ENCODE results near the gene CHCHD1.

CHCHD1 gene

GRCh38 chr10:73796766-73797165 is 14.9 kb downstream of the CHCHD1 start:
- Histone ChIP-seq H2AFZ (ENCODE audit: low read length) (no peak overlapping the region), H3K4me2 (ENCODE audit: low read depth, low read length) (no peak overlapping the region), H3F3A (ENCODE audit: insufficient read depth, low read length) (no peaks in the 10 kb centered on the region), H3K27me3 (replicated peaks; ENCODE audit: insufficient read depth, low read length) (no peaks in the 10 kb centered on the region), H3K9ac (ENCODE audit: low read length) (no peak overlapping the region), H3K9me3 (replicated peaks; ENCODE audit: insufficient read depth, low read length) (no peaks in the 10 kb centered on the region), H3K79me2 (ENCODE audit: low read length) (no peaks in the 10 kb centered on the region), H3K36me3 (replicated peaks; ENCODE audit: insufficient read depth, low read length) (no peaks in the 10 kb centered on the region; the same call in 1 of the 2 replicates), H3K9me2 (replicated peaks; ENCODE audit: insufficient read depth, low read length) (no peaks in the 10 kb centered on the region), H3K4me3 (ENCODE audit: low read length) (no peak overlapping the region), H3K4me1 (ENCODE audit: low read length) (no peaks in the 10 kb centered on the region), H4K20me1 (ENCODE audit: insufficient read depth, low read length) (no peaks in the 10 kb centered on the region), H3K27ac (ENCODE audit: low read length) (no peak overlapping the region)
- no peak for TF ChIP-seq CTCF (IDR thresholded peaks at IDR 0.05; ENCODE audit: low read length)
- no peak for TF ChIP-seq EZH2phosphoT487 (IDR thresholded peaks at IDR 0.05; ENCODE audit: low read length)
- no peak for TF ChIP-seq EZH2 (optimal IDR thresholded peaks at IDR 0.05; ENCODE audit: low read depth, low read length)
- no peak for DNase-seq

DNA sequence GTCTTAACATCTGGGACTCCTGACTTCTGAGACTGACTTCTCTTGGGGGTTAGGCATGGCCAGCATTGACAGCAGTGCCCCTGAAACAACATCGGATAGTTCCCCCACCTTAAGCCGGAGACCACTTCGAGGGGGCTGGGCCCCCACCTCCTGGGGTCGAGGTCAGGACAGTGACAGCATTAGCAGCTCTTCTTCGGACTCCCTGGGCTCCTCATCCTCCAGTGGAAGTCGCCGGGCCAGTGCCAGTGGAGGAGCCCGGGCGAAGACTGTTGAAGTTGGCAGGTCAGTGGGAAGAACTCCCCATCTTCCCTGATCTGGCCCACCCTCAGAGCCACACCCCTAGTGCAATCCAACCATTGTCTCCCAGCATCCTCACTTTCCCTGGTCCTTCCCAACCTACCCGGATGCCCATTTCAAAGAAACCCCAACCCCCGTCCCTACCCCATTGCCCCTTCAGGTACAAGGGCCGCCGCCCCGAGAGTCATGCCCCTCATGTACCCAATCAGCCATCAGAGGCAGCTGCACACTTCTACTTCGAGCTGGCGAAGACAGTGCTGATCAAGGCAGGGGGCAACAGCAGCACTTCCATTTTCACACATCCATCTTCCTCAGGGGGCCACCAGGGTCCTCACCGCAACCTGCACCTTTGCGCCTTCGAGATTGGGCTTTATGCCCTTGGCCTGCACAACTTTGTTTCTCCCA is 15.6 kb downstream of the CHCHD1 start:
- Histone ChIP-seq H3F3A (ENCODE audit: insufficient read depth, low read length) (no peaks in the 10 kb centered on the region), H3K79me2 (ENCODE audit: low read length) (no peaks in the 10 kb centered on the region), H3K9ac (ENCODE audit: low read length) (no peak overlapping the region), H3K4me3 (ENCODE audit: low read length) (no peak overlapping the region), H3K9me2 (replicated peaks; ENCODE audit: insufficient read depth, low read length) (no peaks in the 10 kb centered on the region), H3K36me3 (replicated peaks; ENCODE audit: insufficient read depth, low read length) (peaks cover 5% of the 10 kb centered on the region; the same call in 1 of the 2 replicates), H4K20me1 (ENCODE audit: insufficient read depth, low read length) (no peaks in the 10 kb centered on the region), H2AFZ (ENCODE audit: low read length) (no peak overlapping the region), H3K27ac (ENCODE audit: low read length) (no peak overlapping the region), H3K4me2 (ENCODE audit: low read depth, low read length) (no peak overlapping the region), H3K4me1 (ENCODE audit: low read length) (no peaks in the 10 kb centered on the region), H3K27me3 (replicated peaks; ENCODE audit: insufficient read depth, low read length) (no peaks in the 10 kb centered on the region), H3K9me3 (replicated peaks; ENCODE audit: insufficient read depth, low read length) (no peaks in the 10 kb centered on the region)
- TF ChIP-seq CTCF (IDR thresholded peaks at IDR 0.05; ENCODE audit: low read length) (no peak), EZH2 (optimal IDR thresholded peaks at IDR 0.05; ENCODE audit: low read depth, low read length) (no peak)
- DNase-seq, result no peak

DNA sequence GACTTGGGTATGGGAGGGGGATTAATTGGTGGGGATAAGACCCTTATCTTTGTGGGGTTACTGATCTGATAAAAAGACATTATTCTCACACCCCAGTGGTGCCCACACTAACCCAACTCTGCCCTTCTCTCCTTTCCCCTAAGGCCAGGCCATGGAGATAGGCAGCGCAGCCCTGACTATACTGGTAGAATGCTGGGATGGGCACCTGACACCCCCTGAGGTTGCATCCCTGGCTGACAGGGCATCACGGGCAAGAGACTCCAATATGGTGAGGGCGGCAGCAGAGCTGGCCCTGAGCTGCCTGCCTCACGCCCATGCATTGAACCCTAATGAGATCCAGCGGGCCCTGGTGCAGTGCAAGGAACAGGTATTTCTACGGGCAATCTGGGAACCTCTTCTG is 16.2 kb downstream of the CHCHD1 start:
- Histone ChIP-seq H3K27me3 (replicated peaks; ENCODE audit: insufficient read depth, low read length) (no peaks in the 10 kb centered on the region), H3K9me3 (replicated peaks; ENCODE audit: insufficient read depth, low read length) (no peaks in the 10 kb centered on the region), H3K4me1 (ENCODE audit: low read length) (no peaks in the 10 kb centered on the region), H2AFZ (ENCODE audit: low read length) (no peak overlapping the region), H3F3A (ENCODE audit: insufficient read depth, low read length) (no peaks in the 10 kb centered on the region), H3K9ac (ENCODE audit: low read length) (no peak overlapping the region), H4K20me1 (ENCODE audit: insufficient read depth, low read length) (no peaks in the 10 kb centered on the region), H3K27ac (ENCODE audit: low read length) (no peak overlapping the region), H3K4me2 (ENCODE audit: low read depth, low read length) (no peak overlapping the region), H3K4me3 (ENCODE audit: low read length) (no peak overlapping the region), H3K36me3 (replicated peaks; ENCODE audit: insufficient read depth, low read length) (peaks cover 5% of the 10 kb centered on the region; the same call in 1 of the 2 replicates), H3K79me2 (ENCODE audit: low read length) (no peaks in the 10 kb centered on the region), H3K9me2 (replicated peaks; ENCODE audit: insufficient read depth, low read length) (no peaks in the 10 kb centered on the region)
- DNase-seq, result no peak
- TF ChIP-seq EZH2phosphoT487 (IDR thresholded peaks at IDR 0.05; ENCODE audit: low read length) (no peak), CTCF (IDR thresholded peaks at IDR 0.05; ENCODE audit: low read length) (no peak), EZH2 (optimal IDR thresholded peaks at IDR 0.05; ENCODE audit: low read depth, low read length) (no peak)
